Fibroblast of villous mesenchyme (primary cell): ENCODE measurements around the gene CACNA1C. TPM values are rescaled to one million over a fixed set of nuclear protein-coding genes. Genes with fewer than 3 reads are reported as not detected.

Source experiments
- DNase-seq: peaks from one replicate; pipeline ENCODE4 v3.0.0-alpha.2; 2010; ENCODE audit warnings: low read depth
- H3K4me3 ChIP-seq: 2 replicates; pipeline ENCODE4 v1.5.1; 2011; ENCODE audit warnings: low read depth, mild to moderate bottlenecking, low read length
- total RNA-seq: library from RNA; depleted of rRNA; stranded (reverse); fragments of >200 nt; gene quantifications from 2 replicates; pipeline ENCODE4 v1.2.3, GENCODE V29; 2012
- TF ChIP-seq, protein P1 (sequence below): IDR thresholded peaks from 2 replicates; pipeline ENCODE4 v1.5.1; 2012; ENCODE audit warnings: low read depth, mild to moderate bottlenecking, low read length; ENCODE audit not compliant: insufficient read depth

Gene CACNA1C
- total RNA-seq, 1 donor = 11.7 TPM

DNA sequence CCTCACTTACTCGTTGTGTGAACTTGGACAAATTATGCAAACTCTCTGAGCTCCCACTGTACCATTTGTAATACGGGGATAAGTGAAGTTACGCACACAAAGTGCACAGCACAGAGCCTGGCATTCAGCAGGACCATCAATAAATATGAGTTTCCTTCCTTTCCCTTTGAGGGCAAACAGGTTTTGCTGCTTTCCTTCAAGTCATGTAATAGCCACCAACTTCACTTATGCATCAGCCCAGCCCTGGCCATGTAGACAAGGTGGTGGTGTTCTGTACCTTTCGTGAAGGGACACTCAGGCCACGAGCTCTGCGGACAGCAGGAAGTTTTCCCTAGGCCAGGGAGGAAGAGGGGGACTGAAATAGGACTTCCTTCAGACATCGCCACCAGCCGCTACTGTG is 272.7 kb downstream of the CACNA1C start:
- TF ChIP-seq, protein P1, sequence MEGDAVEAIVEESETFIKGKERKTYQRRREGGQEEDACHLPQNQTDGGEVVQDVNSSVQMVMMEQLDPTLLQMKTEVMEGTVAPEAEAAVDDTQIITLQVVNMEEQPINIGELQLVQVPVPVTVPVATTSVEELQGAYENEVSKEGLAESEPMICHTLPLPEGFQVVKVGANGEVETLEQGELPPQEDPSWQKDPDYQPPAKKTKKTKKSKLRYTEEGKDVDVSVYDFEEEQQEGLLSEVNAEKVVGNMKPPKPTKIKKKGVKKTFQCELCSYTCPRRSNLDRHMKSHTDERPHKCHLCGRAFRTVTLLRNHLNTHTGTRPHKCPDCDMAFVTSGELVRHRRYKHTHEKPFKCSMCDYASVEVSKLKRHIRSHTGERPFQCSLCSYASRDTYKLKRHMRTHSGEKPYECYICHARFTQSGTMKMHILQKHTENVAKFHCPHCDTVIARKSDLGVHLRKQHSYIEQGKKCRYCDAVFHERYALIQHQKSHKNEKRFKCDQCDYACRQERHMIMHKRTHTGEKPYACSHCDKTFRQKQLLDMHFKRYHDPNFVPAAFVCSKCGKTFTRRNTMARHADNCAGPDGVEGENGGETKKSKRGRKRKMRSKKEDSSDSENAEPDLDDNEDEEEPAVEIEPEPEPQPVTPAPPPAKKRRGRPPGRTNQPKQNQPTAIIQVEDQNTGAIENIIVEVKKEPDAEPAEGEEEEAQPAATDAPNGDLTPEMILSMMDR = no peak
- no peak overlapping the region for H3K4me3 ChIP-seq
- DNase-seq = no peak

DNA sequence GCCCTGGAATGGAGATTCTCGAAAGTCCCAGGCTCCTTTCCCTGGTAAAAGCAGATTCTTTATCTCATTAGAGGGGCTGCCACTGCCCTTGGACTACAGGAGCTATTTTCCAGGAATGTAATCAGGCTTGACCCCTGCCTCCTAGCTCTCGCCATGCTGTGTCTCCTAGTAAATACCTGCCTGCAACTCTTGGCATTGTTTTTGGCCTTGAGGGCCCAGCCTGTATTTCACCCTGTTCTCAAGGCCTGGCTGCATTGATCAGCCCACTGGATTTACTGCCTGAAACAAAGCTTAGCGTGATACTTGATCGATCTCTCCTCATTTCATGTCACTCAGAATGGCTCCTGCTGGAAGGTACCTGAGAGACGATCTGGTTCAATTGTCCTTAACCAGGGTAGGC is 273.7 kb downstream of the CACNA1C start:
- DNase-seq = no peak
- H3K4me3 ChIP-seq = no peak overlapping the region
- TF ChIP-seq, protein P1 = no peak

DNA sequence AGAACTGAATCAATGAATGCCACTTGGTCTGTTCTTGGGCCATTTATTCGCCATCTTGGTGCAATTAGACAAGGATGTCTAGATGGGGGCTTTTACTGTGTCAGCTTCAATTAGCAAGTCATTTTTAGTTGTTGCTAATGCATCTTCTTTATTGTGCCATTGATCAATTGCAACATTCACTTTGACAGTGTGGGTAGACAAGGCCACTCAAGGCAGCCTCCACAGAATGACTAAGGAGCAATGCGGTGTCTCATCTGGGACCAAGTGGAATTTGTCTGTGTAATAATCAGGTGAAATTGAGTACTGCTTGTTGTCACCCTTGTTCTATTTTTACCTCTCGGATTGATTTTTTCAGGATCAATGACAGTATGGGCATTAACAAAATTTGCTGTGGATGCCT is 275.9 kb downstream of the CACNA1C start:
- no peak for DNase-seq
- TF ChIP-seq, protein P1 = no peak
- no peak overlapping the region for H3K4me3 ChIP-seq

DNA sequence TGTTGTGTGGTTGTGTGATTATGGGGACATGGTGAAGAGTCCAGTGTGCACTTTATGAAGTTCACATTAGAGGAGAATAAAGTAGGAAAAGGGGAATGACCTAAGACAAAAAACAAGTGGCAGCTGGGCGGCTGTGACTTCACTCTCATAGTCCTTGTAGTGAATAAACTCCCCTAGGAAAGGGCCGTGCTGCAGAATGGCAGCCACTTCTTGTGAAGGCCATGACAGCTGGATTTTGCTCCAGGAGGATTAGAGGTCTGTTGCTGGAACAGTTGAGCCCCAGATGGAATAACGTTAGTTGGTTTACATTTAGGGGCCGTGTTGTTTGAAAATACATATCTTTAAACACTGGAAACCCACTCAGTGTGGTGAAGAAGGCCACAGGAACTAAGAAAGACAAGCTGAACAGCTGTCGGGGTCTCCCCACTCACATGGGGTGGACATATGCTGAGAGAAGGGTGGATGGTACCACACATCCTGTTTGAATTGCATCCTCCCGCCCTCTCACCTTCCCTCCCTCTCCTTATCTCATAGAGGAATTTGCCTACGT is 276.9 kb downstream of the CACNA1C start:
- peak; percentile 94 for DNase-seq
- no peak overlapping the region for H3K4me3 ChIP-seq
- TF ChIP-seq, protein P1 = no peak

DNA sequence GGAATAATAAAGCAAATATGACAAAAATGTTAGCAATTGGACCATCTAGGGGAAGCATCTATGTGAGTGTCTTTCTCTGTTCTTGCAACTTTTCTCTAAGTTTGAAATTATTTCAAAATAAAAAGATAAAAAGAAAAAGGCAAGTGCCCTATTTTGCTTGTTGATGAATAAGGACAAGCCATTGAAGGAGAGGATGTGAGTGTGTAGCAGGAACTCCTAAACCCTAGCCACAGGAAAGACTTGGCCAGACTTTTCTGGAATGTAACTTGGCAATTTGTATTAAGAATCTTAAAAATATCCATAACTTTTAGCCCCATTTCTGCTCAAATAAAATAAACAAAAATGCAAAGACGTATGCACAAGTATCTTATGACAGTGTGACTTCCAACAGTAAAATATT is 279.4 kb downstream of the CACNA1C start:
- no peak for DNase-seq
- H3K4me3 ChIP-seq = no peak overlapping the region
- TF ChIP-seq, protein P1 = no peak

DNA sequence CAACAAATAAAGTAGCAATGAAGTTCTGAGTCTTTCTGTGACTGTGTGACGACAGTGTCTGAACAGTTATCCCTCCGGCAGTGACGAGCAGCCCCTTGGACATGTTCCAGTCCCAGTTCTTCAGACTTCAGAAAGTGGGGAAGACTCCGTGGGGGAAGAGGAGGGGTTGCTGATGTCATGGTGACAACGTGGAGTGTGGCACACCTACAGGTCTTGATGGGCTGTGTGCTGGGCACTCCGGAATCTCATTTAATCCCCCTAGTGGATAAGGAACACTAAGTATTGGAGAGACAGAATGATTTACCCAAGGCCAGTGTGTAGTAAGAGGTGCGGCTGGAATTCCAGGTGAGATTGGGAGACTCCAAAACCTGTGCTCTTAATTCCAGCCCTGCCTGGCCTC is 280.2 kb downstream of the CACNA1C start:
- TF ChIP-seq, protein P1 = no peak
- DNase-seq = no peak
- H3K4me3 ChIP-seq = no peak overlapping the region

DNA sequence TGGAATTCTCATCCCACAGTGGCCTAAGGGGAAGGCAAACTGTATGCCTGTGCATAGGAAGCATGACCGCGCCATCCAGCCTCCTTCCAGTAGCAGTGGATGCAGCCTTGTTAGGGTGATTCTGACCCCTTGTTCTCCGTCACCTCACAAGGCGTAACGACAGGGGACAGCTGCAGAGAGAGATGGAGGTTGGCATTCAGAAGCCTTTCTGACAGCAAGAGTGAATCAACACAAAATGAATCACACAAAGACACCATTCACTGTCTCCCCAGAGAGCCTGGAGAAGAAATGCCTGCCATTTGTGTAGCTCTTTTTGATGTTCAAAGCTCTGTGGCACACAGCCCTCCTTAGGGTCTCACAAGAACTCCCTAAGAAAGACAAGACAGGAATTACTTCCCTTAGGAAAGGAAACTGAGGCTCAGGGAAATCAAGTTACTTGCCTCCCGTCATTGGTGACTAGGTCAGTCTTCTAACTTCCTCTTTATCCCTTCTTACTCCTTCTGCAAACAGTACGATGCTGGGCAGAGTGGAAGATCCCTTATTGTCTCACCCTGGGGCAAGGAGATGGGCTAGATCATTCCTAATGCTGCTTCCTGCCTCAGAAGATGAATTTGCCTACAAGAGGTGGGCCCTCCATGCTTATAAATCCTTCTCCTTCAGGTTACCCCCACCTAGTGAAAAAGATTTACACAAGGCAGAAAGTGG is 280.9 kb downstream of the CACNA1C start:
- TF ChIP-seq, protein P1 = no peak
- DNase-seq = no peak
- no peak overlapping the region for H3K4me3 ChIP-seq
